GM12878 (cell line): ENCODE results near the gene PTPRD. TPM values are rescaled to one million over a fixed set of nuclear protein-coding genes. Genes with fewer than 3 reads are reported as not detected.

ENCODE experiments used
- ATAC-seq: fragments of 200-7000 bp; cut with Tn5 transposase; 3 replicates; pipeline ENCODE4 v1.9.1; 2020; ENCODE audit warnings: mild to moderate bottlenecking, moderate library complexity
- BruUV-seq: library from RNA; stranded (reverse); fragments of 400-500 nt; replicated peaks from 2 replicates; lab custom pipeline; 2021; lab: Mats Ljungman, UMichigan
- CTCF ChIA-PET: fragments of 300-600 bp; sonication (Branson Sonifier 250); formaldehyde crosslinking; extraction: SDS; loops from one replicate; lab custom pipeline; 2021; ENCODE audit warnings: inconsistent platforms; lab: Yijun Ruan, JAX
- POLR2A ChIA-PET: fragments of 350-600 bp; formaldehyde crosslinking; extraction: SDS; loops from one replicate; lab custom pipeline; 2021; ENCODE audit warnings: inconsistent platforms; lab: Charles Lee
- RAD21 ChIA-PET: fragments of 300-600 bp; sonication (Branson Sonifier 250); formaldehyde crosslinking; loops from one replicate; lab custom pipeline; 2023; ENCODE audit warnings: antibody characterized with exemption; ENCODE audit not compliant: unreplicated experiment; lab: Charles Lee
- SMC1A ChIA-PET: fragments of 300-600 bp; sonication (Branson Sonifier 250); formaldehyde crosslinking; loops from one replicate; lab custom pipeline; 2023; ENCODE audit not compliant: unreplicated experiment, uncharacterized antibody; lab: Charles Lee
- DNase-seq: peaks from one replicate; pipeline ENCODE4 v3.0.0-alpha.2; 2011; ENCODE audit warnings: low read depth, low spot score
- FAIRE-seq: peaks from 3 replicates; lab custom pipeline; 2011; peaks lifted over from hg19 to GRCh38; lab: Jason Lieb, UNC
- H2AFZ ChIP-seq: 2 replicates; pipeline ENCODE4 v1.6.0; 2011; ENCODE audit warnings: low read depth, low read length, control low read depth; ENCODE audit not compliant: control insufficient read depth
- H3K27ac ChIP-seq: 2 replicates; pipeline ENCODE4 v1.5.1; 2011; ENCODE audit warnings: control low read depth; ENCODE audit not compliant: control insufficient read depth, insufficient read depth
- H3K27me3 ChIP-seq, 2 experiments: replicated peaks in 1 of 2; 2 replicates each; pipeline versions ENCODE4 v1.6.0 to v1.6.1; 2011; ENCODE audit warnings: low read length in 1 of 2; ENCODE audit not compliant: control insufficient read depth in 2 of 2, insufficient read depth in 2 of 2
- H3K36me3 ChIP-seq, 2 experiments: 2 replicates each; pipeline ENCODE4 v1.5.1; 2011; ENCODE audit warnings: low read length in 1 of 2; ENCODE audit not compliant: control insufficient read depth in 2 of 2, insufficient read depth in 2 of 2
- H3K4me1 ChIP-seq: 2 replicates; pipeline ENCODE4 v1.6.1; 2011; ENCODE audit warnings: mild to moderate bottlenecking, low read length, moderate library complexity, mixed read lengths; ENCODE audit not compliant: control insufficient read depth, insufficient read depth
- H3K4me2 ChIP-seq: 2 replicates; pipeline ENCODE4 v1.6.0; 2011; ENCODE audit warnings: control low read depth; ENCODE audit not compliant: control insufficient read depth, insufficient read depth
- H3K4me3 ChIP-seq: fragments of 200-600 bp; sonication (generic); 2 replicates; pipeline ENCODE4 v1.5.1; 2016
- H3K79me2 ChIP-seq: 2 replicates; pipeline ENCODE4 v1.6.0; 2011; ENCODE audit warnings: low read length; ENCODE audit not compliant: control insufficient read depth, insufficient read depth
- H3K9ac ChIP-seq: 2 replicates; pipeline ENCODE4 v1.8.0; 2011; ENCODE audit warnings: low read length, control low read depth, mixed read lengths; ENCODE audit not compliant: control insufficient read depth, insufficient read depth
- H3K9me3 ChIP-seq: replicated peaks from 3 replicates; pipeline ENCODE4 v1.5.1; 2011; ENCODE audit warnings: mild to moderate bottlenecking, low read length; ENCODE audit not compliant: control insufficient read depth, insufficient read depth
- H4K20me1 ChIP-seq: 2 replicates; pipeline ENCODE4 v1.6.0; 2011; ENCODE audit not compliant: control insufficient read depth, insufficient read depth
- BRCA1 ChIP-seq: IDR thresholded peaks from 2 replicates; pipeline ENCODE4 v1.6.1; 2011; ENCODE audit warnings: low read depth, low read length, improper control_type of control experiment
- ETV6 ChIP-seq, 2 experiments: fragments of 450-650 bp in 1 of 2; IDR thresholded peaks in 1 of 2; conservative IDR thresholded peaks in 1 of 2; 2 replicates each; pipeline ENCODE4 v1.6.1; 2014; ENCODE audit warnings: antibody characterized with exemption in 1 of 2, borderline replicate concordance in 1 of 2, low read depth in 1 of 2, mild to moderate bottlenecking in 1 of 2, moderate library complexity in 1 of 2
- GABPA ChIP-seq: IDR thresholded peaks from 2 replicates; pipeline ENCODE4 v1.6.1; 2014; ENCODE audit warnings: antibody characterized with exemption, low read depth, mild to moderate bottlenecking, inconsistent platforms
- IRF3 ChIP-seq: fragments of 450-650 bp; IDR thresholded peaks from 2 replicates; pipeline ENCODE4 v1.6.1; 2014; ENCODE audit warnings: mild to moderate bottlenecking
- IRF4 ChIP-seq: IDR thresholded peaks from 2 replicates; pipeline ENCODE4 v1.6.1; 2011; ENCODE audit warnings: low read depth, low read length
- KDM1A ChIP-seq: fragments of 200-600 bp; sonication (generic); IDR thresholded peaks from 2 replicates; pipeline ENCODE4 v1.6.1; 2016; ENCODE audit warnings: borderline replicate concordance
- MEF2A ChIP-seq: IDR thresholded peaks from 2 replicates; pipeline ENCODE4 v1.6.1; 2011; ENCODE audit warnings: low read depth, mild to moderate bottlenecking, low read length, moderate library complexity; ENCODE audit not compliant: insufficient read depth
- MXI1 ChIP-seq: fragments of 150-350 bp; IDR thresholded peaks from 2 replicates; pipeline ENCODE4 v1.6.1; 2011; ENCODE audit warnings: low read depth, mild to moderate bottlenecking, inconsistent platforms, low read length, improper control_type of control experiment
- POLR2A ChIP-seq: IDR thresholded peaks from 2 replicates; pipeline ENCODE4 v1.6.1; 2011; ENCODE audit warnings: low read depth, mild to moderate bottlenecking, low read length
- RB1 ChIP-seq: fragments of 450-650 bp; formaldehyde crosslinking; IDR thresholded peaks from 2 replicates; pipeline ENCODE4 v1.6.1; 2017; ENCODE audit warnings: mild to moderate bottlenecking, borderline replicate concordance
- SREBF1 ChIP-seq: IDR thresholded peaks from 2 replicates; pipeline ENCODE4 v1.6.1; 2012; ENCODE audit warnings: mild to moderate bottlenecking, low read length
- USF2 ChIP-seq: IDR thresholded peaks from 2 replicates; pipeline ENCODE4 v1.6.1; 2011; ENCODE audit warnings: low read depth, low read length, improper control_type of control experiment, borderline replicate concordance
- YBX1 ChIP-seq: fragments of 450-650 bp; IDR thresholded peaks from 2 replicates; pipeline ENCODE4 v1.6.1; 2016; ENCODE audit warnings: antibody characterized with exemption
- WGBS: methylation state at CpG from one replicate; pipeline ENCODE4 v1.1.6; 2016; ENCODE audit warnings: low lambda C conversion rate; ENCODE audit not compliant: insufficient replicate concordance, insufficient coverage; ENCODE audit errors: missing lambda C conversion rate; 5-methylcytosine and 5-hydroxymethylcytosine counted together
- in situ Hi-C: fragments of 300-500 bp; cut with MboI; formaldehyde crosslinking; loops from 9 replicates; pipeline ENCODE4 v1.14.3; 2018; ENCODE audit warnings: mixed read lengths
- intact Hi-C: fragments of 100-400 bp; cut with micrococcal nuclease; formaldehyde crosslinking; loops from one replicate; pipeline ENCODE4 v1.14.2; 2022; ENCODE audit not compliant: unreplicated experiment
- polyA plus RNA-seq, 11 experiments: library from polyadenylated mRNA; depleted of rRNA in 4 of 11; unstranded in 6 of 11; stranded (reverse) in 5 of 11; fragments of >200 nt; fragmentation: Nextera tagmentation in 4 of 11; fragmentation: Illumina TruSeq in 1 of 11; extraction: Ambion mirVana in 4 of 11; extraction: Trizol in 1 of 11; gene quantifications; 1 replicate in 1 of 11; 2 replicates in 10 of 11; pipeline versions ENCODE4 v1.2.1 to v1.2.3, GENCODE V29; 2011 to 2016; ENCODE audit warnings: inconsistent platforms in 2 of 11, missing spikeins in 2 of 11, low read depth in 1 of 11
- total RNA-seq, 4 experiments: library from RNA; depleted of rRNA in 3 of 4; stranded (reverse); fragments of >200 nt in 3 of 4; fragmentation: Illumina TruSeq in 1 of 4; extraction: Trizol in 1 of 4; gene quantifications; 2 replicates each; pipeline versions ENCODE4 v1.2.1 to v1.2.3, GENCODE V29; 2013 to 2021
- TF ChIP-seq, protein P1 (sequence below): fragments of 450-650 bp; IDR thresholded peaks from 2 replicates; pipeline ENCODE4 v1.6.1; 2016; ENCODE audit warnings: mild to moderate bottlenecking, moderate library complexity, borderline replicate concordance
- TF ChIP-seq, protein P2 (sequence below): fragments of 450-650 bp; conservative IDR thresholded peaks from 2 replicates; pipeline ENCODE4 v1.6.1; 2017; ENCODE audit warnings: mild to moderate bottlenecking, moderate library complexity

The PTPRD gene
- total and polyA plus RNA-seq, 10 of the 15 experiments (the other 5 are each of a cell fraction or from before 2014, with no cell fraction given), result under 0.01 to 0.05 (median 0.01) TPM; not detected in 7

DNA sequence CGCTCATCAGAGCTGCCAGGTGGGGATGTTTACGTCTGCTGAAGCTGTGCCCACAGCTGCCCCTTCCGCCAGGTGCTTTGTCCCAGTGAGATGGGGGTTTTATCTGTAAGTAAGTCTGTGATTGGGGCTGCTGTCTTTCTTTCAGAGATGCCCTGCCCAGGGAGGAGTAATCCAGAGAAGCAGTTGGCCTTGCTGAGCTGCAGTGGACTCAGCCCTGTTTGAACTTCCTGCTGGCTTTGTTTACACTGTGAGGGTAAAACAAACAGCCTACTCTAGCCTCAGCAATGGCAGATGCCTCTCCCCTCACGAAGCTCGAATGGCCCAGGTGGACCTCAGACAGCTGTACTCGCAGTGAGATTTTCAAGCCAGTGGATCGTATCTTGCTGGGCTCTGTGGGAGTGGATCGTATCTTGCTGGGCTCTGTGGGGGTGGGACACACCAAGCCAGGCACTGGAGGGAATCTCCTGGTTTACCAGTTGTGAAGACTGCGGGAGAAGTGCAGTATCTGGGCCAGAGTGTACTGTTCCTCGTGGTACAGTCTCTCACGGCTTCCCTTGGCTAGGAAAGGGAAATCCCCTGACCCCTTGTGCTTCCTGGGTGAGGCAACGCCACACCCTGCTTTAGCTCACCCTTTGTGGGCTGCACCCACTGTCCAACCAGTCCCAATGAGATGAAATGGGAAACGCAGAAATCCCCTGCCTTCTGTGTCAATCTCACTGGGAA, 2283.1 kb downstream of the PTPRD start:
- Histone ChIP-seq H3K79me2 (no peaks in the 10 kb centered on the region), H4K20me1 (no peaks in the 10 kb centered on the region), H3K27ac (no peak overlapping the region), H3K36me3 (no peaks in the 10 kb centered on the region), H3K27me3 (no peaks in the 10 kb centered on the region), H3K4me2 (no peak overlapping the region)
- DNase-seq, result no peak
- no peak for ATAC-seq
- in situ Hi-C loops, result no loop called here
- ChIA-PET RAD21 (no interaction called here), SMC1A (interaction anchor here (1.0 to 1.3 kb wide), 2 partner anchors 8 to 9 kb away, joined by 3 read pairs; no protein-coding TSS in a partner anchor), CTCF (no interaction called here)
- no peak for FAIRE-seq
- 16% methylated on average over 13 of the region's 13 CpGs for WGBS
- TF ChIP-seq MEF2A (no peak), SREBF1 (no peak), POLR2A (no peak), KDM1A (no peak), ETV6 (conservative IDR thresholded peaks at IDR 0.05 in 1 of 2, IDR thresholded peaks at IDR 0.05 in 1 of 2; ENCODE audit: borderline replicate concordance in 1 of 2, low read depth in 1 of 2) (no peak), BRCA1 (no peak), MXI1 (no peak), GABPA (no peak), YBX1 (no peak), IRF4 (no peak), USF2 (no peak), RB1 (no peak), IRF3 (no peak)
- TF ChIP-seq, protein P1, sequence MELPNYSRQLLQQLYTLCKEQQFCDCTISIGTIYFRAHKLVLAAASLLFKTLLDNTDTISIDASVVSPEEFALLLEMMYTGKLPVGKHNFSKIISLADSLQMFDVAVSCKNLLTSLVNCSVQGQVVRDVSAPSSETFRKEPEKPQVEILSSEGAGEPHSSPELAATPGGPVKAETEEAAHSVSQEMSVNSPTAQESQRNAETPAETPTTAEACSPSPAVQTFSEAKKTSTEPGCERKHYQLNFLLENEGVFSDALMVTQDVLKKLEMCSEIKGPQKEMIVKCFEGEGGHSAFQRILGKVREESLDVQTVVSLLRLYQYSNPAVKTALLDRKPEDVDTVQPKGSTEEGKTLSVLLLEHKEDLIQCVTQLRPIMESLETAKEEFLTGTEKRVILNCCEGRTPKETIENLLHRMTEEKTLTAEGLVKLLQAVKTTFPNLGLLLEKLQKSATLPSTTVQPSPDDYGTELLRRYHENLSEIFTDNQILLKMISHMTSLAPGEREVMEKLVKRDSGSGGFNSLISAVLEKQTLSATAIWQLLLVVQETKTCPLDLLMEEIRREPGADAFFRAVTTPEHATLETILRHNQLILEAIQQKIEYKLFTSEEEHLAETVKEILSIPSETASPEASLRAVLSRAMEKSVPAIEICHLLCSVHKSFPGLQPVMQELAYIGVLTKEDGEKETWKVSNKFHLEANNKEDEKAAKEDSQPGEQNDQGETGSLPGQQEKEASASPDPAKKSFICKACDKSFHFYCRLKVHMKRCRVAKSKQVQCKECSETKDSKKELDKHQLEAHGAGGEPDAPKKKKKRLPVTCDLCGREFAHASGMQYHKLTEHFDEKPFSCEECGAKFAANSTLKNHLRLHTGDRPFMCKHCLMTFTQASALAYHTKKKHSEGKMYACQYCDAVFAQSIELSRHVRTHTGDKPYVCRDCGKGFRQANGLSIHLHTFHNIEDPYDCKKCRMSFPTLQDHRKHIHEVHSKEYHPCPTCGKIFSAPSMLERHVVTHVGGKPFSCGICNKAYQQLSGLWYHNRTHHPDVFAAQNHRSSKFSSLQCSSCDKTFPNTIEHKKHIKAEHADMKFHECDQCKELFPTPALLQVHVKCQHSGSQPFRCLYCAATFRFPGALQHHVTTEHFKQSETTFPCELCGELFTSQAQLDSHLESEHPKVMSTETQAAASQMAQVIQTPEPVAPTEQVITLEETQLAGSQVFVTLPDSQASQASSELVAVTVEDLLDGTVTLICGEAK, result no peak
- TF ChIP-seq, protein P2, sequence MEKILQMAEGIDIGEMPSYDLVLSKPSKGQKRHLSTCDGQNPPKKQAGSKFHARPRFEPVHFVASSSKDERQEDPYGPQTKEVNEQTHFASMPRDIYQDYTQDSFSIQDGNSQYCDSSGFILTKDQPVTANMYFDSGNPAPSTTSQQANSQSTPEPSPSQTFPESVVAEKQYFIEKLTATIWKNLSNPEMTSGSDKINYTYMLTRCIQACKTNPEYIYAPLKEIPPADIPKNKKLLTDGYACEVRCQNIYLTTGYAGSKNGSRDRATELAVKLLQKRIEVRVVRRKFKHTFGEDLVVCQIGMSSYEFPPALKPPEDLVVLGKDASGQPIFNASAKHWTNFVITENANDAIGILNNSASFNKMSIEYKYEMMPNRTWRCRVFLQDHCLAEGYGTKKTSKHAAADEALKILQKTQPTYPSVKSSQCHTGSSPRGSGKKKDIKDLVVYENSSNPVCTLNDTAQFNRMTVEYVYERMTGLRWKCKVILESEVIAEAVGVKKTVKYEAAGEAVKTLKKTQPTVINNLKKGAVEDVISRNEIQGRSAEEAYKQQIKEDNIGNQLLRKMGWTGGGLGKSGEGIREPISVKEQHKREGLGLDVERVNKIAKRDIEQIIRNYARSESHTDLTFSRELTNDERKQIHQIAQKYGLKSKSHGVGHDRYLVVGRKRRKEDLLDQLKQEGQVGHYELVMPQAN, result no peak
- TF ChIP-seq, all 136 proteins: peak for 0
- BruUV-seq, result no TSS peak
- H3K4me1 ChIP-seq, result no peaks in the 10 kb centered on the region
- no peak overlapping the region for H3K4me3 ChIP-seq
- no peak overlapping the region for H2AFZ ChIP-seq
- no peak overlapping the region for H3K9ac ChIP-seq
- no peaks in the 10 kb centered on the region for H3K9me3 ChIP-seq
- intact Hi-C loops, result no loop called here
- POLR2A ChIA-PET, result no interaction called here
